ENCODE data around the gene TRIP12.
"Not testable (repeated sequence)": the region's sequence is repeated elsewhere in the genome, so short reads cannot be mapped to it uniquely, and the experiment has no call there.

The TRIP12 gene

GRCh38 chr2:229874647-229875046 lies 47.2 kb downstream of the TRIP12 start:
- no peak for DNase-seq (ENCODE audit: low spot score)

GRCh38 chr2:229873123-229873581 lies 48.7 kb downstream of the TRIP12 start:
- no peak for DNase-seq (ENCODE audit: low spot score)

GRCh38 chr2:229870903-229871656 lies 50.7 kb downstream of the TRIP12 start:
- DNase-seq (ENCODE audit: low spot score), result no peak

- DNase-seq (ENCODE audit: low spot score), result no peak
These were observed 52.6 kb downstream of the TRIP12 start for GRCh38 chr2:229869226-229869625.

- DNase-seq (ENCODE audit: low spot score), result no peak
These were observed 53.0 kb downstream of the TRIP12 start for GRCh38 chr2:229868794-229869193.

- no peak for DNase-seq (ENCODE audit: low spot score)
These were observed 56.8 kb downstream of the TRIP12 start for GRCh38 chr2:229865033-229865432.

- DNase-seq (ENCODE audit: low spot score), result no peak
These were observed 60.4 kb downstream of the TRIP12 start for GRCh38 chr2:229861431-229861830.

- DNase-seq (ENCODE audit: low spot score), result no peak
These were observed 61.5 kb downstream of the TRIP12 start for GRCh38 chr2:229860334-229860733.

- no peak for DNase-seq (ENCODE audit: low spot score)
These were observed 63.5 kb downstream of the TRIP12 start for GRCh38 chr2:229858351-229858750.

GRCh38 chr2:229857634-229858033 lies 64.2 kb downstream of the TRIP12 start:
- DNase-seq (ENCODE audit: low spot score), result no peak

- DNase-seq (ENCODE audit: low spot score), result no peak
These were observed 65.4 kb downstream of the TRIP12 start for GRCh38 chr2:229856413-229856812.

- no peak for DNase-seq (ENCODE audit: low spot score)
These were observed 66.7 kb downstream of the TRIP12 start for GRCh38 chr2:229855116-229855515.

- peak; percentile 40 for DNase-seq (ENCODE audit: low spot score)
These were observed 69.2 kb downstream of the TRIP12 start for GRCh38 chr2:229852565-229852964.

- no peak for DNase-seq (ENCODE audit: low spot score)
These were observed 69.9 kb downstream of the TRIP12 start for GRCh38 chr2:229851870-229852269.

GRCh38 chr2:229850355-229851275 lies 71.2 kb downstream of the TRIP12 start:
- not testable (repeated sequence) for DNase-seq (ENCODE audit: low spot score)

GRCh38 chr2:229849073-229849472 lies 72.7 kb downstream of the TRIP12 start:
- no peak for DNase-seq (ENCODE audit: low spot score)

- DNase-seq (ENCODE audit: low spot score), result no peak
These were observed 78.2 kb downstream of the TRIP12 start for GRCh38 chr2:229843613-229844012.

GRCh38 chr2:229838729-229839128 lies 83.1 kb downstream of the TRIP12 start:
- no peak for DNase-seq (ENCODE audit: low spot score)

- DNase-seq (ENCODE audit: low spot score), result no peak
These were observed 85.0 kb downstream of the TRIP12 start for GRCh38 chr2:229836847-229837246.

GRCh38 chr2:229835596-229836283 lies 86.1 kb downstream of the TRIP12 start:
- peak; percentile 21 for DNase-seq (ENCODE audit: low spot score)

GRCh38 chr2:229834368-229834767 lies 87.4 kb downstream of the TRIP12 start:
- not testable (repeated sequence) for DNase-seq (ENCODE audit: low spot score)

GRCh38 chr2:229832510-229832898 lies 89.3 kb downstream of the TRIP12 start:
- no peak for DNase-seq (ENCODE audit: low spot score)
